Stimulated activated CD8-positive, alpha-beta memory T cell treated with anti-CD3 and anti-CD28 coated beads, Interleukin-12 subunit alpha, Interleukin-12 subunit beta, amount 100 ng/mL, for 4 hours (primary cell): Measurements from ENCODE around the gene OR4D5.

Source experiments
- DNase-seq: peaks from one replicate; pipeline ENCODE4 v3.0.0-alpha.2; 2020; ENCODE audit warnings: low read depth

OR4D5 gene

GRCh38 chr11:123939317-123939716 is at the start of gene OR4D5:
Gene OR4D5, plus strand, starts transcription at chr11:123939617. Its CDS starts 0 bp downstream, at chr11:123939617.
- DNase-seq = no peak

GRCh38 chr11:123892031-123892430 is 47.4 kb upstream of the OR4D5 start:
- DNase-seq = no peak

- no peak for DNase-seq
Observed at GRCh38 chr11:123899792-123900191, 39.6 kb upstream of the OR4D5 start.

- no peak for DNase-seq
Observed at GRCh38 chr11:123901867-123902266, 37.5 kb upstream of the OR4D5 start, which contains the start of gene OR8D4. Gene OR8D4, plus strand, starts transcription at chr11:123902167. Its CDS starts 4,265 bp downstream, at chr11:123906432.

- DNase-seq = no peak
Observed at GRCh38 chr11:123903932-123904331, 35.5 kb upstream of the OR4D5 start.

GRCh38 chr11:123904932-123905331 is 34.5 kb upstream of the OR4D5 start:
- no peak for DNase-seq

GRCh38 chr11:123905826-123906225 is 33.6 kb upstream of the OR4D5 start:
- no peak for DNase-seq

GRCh38 chr11:123920943-123921342 is 18.5 kb upstream of the OR4D5 start:
- DNase-seq = no peak

GRCh38 chr11:123924027-123924426 is 15.4 kb upstream of the OR4D5 start:
- DNase-seq = no peak

- no peak for DNase-seq
Observed at GRCh38 chr11:123942413-123942812, 3.0 kb downstream of the OR4D5 start.

GRCh38 chr11:123943738-123944137 is 4.3 kb downstream of the OR4D5 start, which contains the start of gene OR6T1:
Gene OR6T1, minus strand, starts transcription at chr11:123943838. Its CDS starts 0 bp downstream, at chr11:123943838.
- no peak for DNase-seq

GRCh38 chr11:123945132-123945531 is 5.7 kb downstream of the OR4D5 start:
- DNase-seq = no peak

GRCh38 chr11:123956752-123957151 is 17.3 kb downstream of the OR4D5 start:
- DNase-seq = no peak

GRCh38 chr11:123973816-123974215 is 34.4 kb downstream of the OR4D5 start:
- DNase-seq = no peak

GRCh38 chr11:123976770-123977560 is 37.5 kb downstream of the OR4D5 start:
- DNase-seq = no peak

- DNase-seq = no peak
Observed at GRCh38 chr11:123977731-123978347, 38.4 kb downstream of the OR4D5 start, which contains the start of gene OR10S1. Gene OR10S1, minus strand, starts transcription at chr11:123977781. Its CDS starts 117 bp downstream, at chr11:123977664.

- no peak for DNase-seq
Observed at GRCh38 chr11:123979311-123979710, 39.9 kb downstream of the OR4D5 start.
